ENCODE measurements around the gene DOK1. TPM values are rescaled to one million over a fixed set of nuclear protein-coding genes. Genes with fewer than 3 reads are reported as not detected.
"Not testable (repeated sequence)": the region's sequence is repeated elsewhere in the genome, so short reads cannot be mapped to it uniquely, and the experiment has no call there.

Gene DOK1
- total RNA-seq, 1 donor from 2014 or later: 11.9 TPM

GRCh38 chr2:74558284-74559230 is 4.0 kb downstream of the DOK1 start:
- DNase-seq (ENCODE audit: low spot score in 2 of 2, unreplicated experiment in 2 of 2): no peak
- H3K9me3 Mint-ChIP-seq: no peaks in the 10 kb centered on the region
- peaks cover 13% of the 10 kb centered on the region for H3K4me1 Mint-ChIP-seq
- H3K27ac Mint-ChIP-seq: no peak overlapping the region
- no peak overlapping the region for H3K4me3 Mint-ChIP-seq
- H3K36me3 Mint-ChIP-seq: peaks cover 3% of the 10 kb centered on the region
- TF ChIP-seq CTCF (IDR thresholded peaks at IDR 0.05; ENCODE audit: unreplicated experiment): no peak
- H3K27me3 Mint-ChIP-seq (ENCODE audit: low read depth): peaks cover 42% of the 10 kb centered on the region

GRCh38 chr2:74559912-74560311 is 5.4 kb downstream of the DOK1 start:
- Mint-ChIP-seq H3K27ac (no peak overlapping the region), H3K9me3 (no peaks in the 10 kb centered on the region), H3K4me1 (peaks cover 10% of the 10 kb centered on the region), H3K27me3 (ENCODE audit: low read depth) (peaks cover 45% of the 10 kb centered on the region), H3K4me3 (no peak overlapping the region), H3K36me3 (peaks cover 3% of the 10 kb centered on the region)
- no peak for DNase-seq (ENCODE audit: low spot score in 2 of 2, unreplicated experiment in 2 of 2)
- no peak for TF ChIP-seq CTCF (IDR thresholded peaks at IDR 0.05; ENCODE audit: unreplicated experiment)

- Mint-ChIP-seq H3K4me1 (peaks cover 8% of the 10 kb centered on the region), H3K9me3 (no peaks in the 10 kb centered on the region), H3K36me3 (peaks cover 3% of the 10 kb centered on the region), H3K27me3 (ENCODE audit: low read depth) (peaks cover 40% of the 10 kb centered on the region), H3K4me3 (no peak overlapping the region), H3K27ac (no peak overlapping the region)
- TF ChIP-seq CTCF (IDR thresholded peaks at IDR 0.05; ENCODE audit: unreplicated experiment): no peak
- DNase-seq (ENCODE audit: low spot score in 2 of 2, unreplicated experiment in 2 of 2): no peak
Observed at GRCh38 chr2:74560591-74560990, 6.1 kb downstream of the DOK1 start.

- not testable (repeated sequence) for H3K4me3 Mint-ChIP-seq; DNase-seq (ENCODE audit: low spot score in 2 of 2, unreplicated experiment in 2 of 2); H3K9me3 Mint-ChIP-seq; H3K27ac Mint-ChIP-seq; H3K36me3 Mint-ChIP-seq; H3K4me1 Mint-ChIP-seq
- peaks cover 41% of the 10 kb centered on the region for H3K27me3 Mint-ChIP-seq (ENCODE audit: low read depth)
Observed at GRCh38 chr2:74561022-74561421, 6.5 kb downstream of the DOK1 start.

- no peak overlapping the region for H3K27ac Mint-ChIP-seq
- peaks cover 8% of the 10 kb centered on the region for H3K4me1 Mint-ChIP-seq
- H3K27me3 Mint-ChIP-seq (ENCODE audit: low read depth): peaks cover 36% of the 10 kb centered on the region
- TF ChIP-seq CTCF (IDR thresholded peaks at IDR 0.05; ENCODE audit: unreplicated experiment): no peak
- no peak for DNase-seq (ENCODE audit: low spot score in 2 of 2, unreplicated experiment in 2 of 2)
- no peaks in the 10 kb centered on the region for H3K36me3 Mint-ChIP-seq
- H3K9me3 Mint-ChIP-seq: no peaks in the 10 kb centered on the region
- H3K4me3 Mint-ChIP-seq: no peak overlapping the region
Observed at GRCh38 chr2:74562126-74562775, 7.7 kb downstream of the DOK1 start.

- peaks cover 3% of the 10 kb centered on the region for H3K36me3 Mint-ChIP-seq
- no peak overlapping the region for H3K27ac Mint-ChIP-seq
- no peaks in the 10 kb centered on the region for H3K9me3 Mint-ChIP-seq
- no peak overlapping the region for H3K4me3 Mint-ChIP-seq
- peaks cover 11% of the 10 kb centered on the region for H3K4me1 Mint-ChIP-seq
- H3K27me3 Mint-ChIP-seq (ENCODE audit: low read depth): peaks cover 39% of the 10 kb centered on the region
- no peak for DNase-seq (ENCODE audit: low spot score in 2 of 2, unreplicated experiment in 2 of 2)
- no peak for TF ChIP-seq CTCF (IDR thresholded peaks at IDR 0.05; ENCODE audit: unreplicated experiment)
Observed at GRCh38 chr2:74564222-74564621, 9.7 kb downstream of the DOK1 start.
